ENCODE measurements around the gene SOD3. TPM values are rescaled to one million over a fixed set of nuclear protein-coding genes. Genes with fewer than 3 reads are reported as not detected.

The SOD3 gene
- total and polyA plus RNA-seq, 2 of the 13 experiments (the other 11 are each of a cell fraction or from before 2014, with no cell fraction given): 0.04 TPM; not detected in 1

DNA sequence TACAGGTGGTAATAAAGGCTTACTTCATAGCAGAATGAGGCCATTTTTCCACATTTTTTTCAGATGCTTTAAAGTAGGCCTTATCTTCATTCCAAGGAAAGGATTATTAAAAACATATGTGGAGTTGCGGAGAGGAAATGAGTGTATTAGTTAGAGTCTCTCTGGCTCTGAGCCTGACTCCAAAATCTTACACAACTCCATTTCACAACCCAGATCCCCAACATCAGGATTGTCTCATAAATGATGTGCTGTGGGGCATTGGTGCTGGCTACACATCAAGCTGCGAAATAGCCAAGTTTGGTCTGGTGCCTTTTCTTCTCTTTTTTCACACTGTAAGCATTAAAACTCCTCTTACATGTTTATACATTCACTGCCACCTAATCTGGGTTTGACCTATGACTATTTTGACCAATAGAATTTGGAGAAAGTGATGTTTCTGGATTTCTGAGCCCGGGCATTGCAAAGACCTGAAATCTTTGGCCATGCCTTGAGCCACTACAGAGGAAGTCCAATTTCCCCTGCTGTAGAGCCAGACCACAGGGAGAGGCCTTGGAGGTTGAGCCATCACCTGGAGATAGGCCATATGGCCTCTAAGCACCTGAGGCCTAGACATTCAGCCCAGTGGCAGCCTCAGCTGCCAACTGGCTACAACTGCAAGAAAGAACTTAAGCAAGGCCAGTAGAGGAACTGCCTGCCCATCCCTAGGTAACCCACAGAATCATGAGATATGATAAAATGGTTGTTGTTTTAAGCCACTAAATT, 16.7 kb upstream of the SOD3 start:
- Histone ChIP-seq H3K27ac (ENCODE audit: extremely low read length, insufficient read depth, low read length) (no peak overlapping the region), H3K36me3 (replicated peaks in 1 of 2; ENCODE audit: control insufficient read depth in 1 of 2, insufficient read depth in 2 of 2, low read length in 2 of 2) (no peaks in the 10 kb centered on the region), H3K9ac (ENCODE audit: insufficient read depth, low read depth, low read length) (no peak overlapping the region), H3K4me1 (ENCODE audit: insufficient read depth, low read length) (no peaks in the 10 kb centered on the region), H3K4me3 (replicated peaks in 1 of 3; ENCODE audit: insufficient read depth in 1 of 3, low read depth in 2 of 3, low read length in 3 of 3) (no peak overlapping the region), H4K20me1 (ENCODE audit: insufficient read depth, low read length) (no peaks in the 10 kb centered on the region), H3K27me3 (ENCODE audit: control insufficient read depth in 1 of 2, insufficient read depth in 2 of 2, low read length in 2 of 2) (no peaks in the 10 kb centered on the region), H3K79me2 (ENCODE audit: insufficient read depth, low read length) (no peaks in the 10 kb centered on the region), H2AFZ (ENCODE audit: low read length) (no peak overlapping the region), H3K9me3 (ENCODE audit: low read length) (no peaks in the 10 kb centered on the region), H3K4me2 (ENCODE audit: low read depth, low read length) (no peak overlapping the region)
- in situ Hi-C loops (cut with HindIII; ENCODE audit: extremely low pct_ligation_motif_present, low pct_unique_long_range_greater_than_20kb): no loop called here
- intact Hi-C loops (cut with micrococcal nuclease; ENCODE audit: unreplicated experiment): no loop called here
- FAIRE-seq (no peak), DNase-seq (ENCODE audit: low spot score) (no peak), ATAC-seq (no peak)
- WGBS (ENCODE audit: low lambda C conversion rate): 33% methylated on average over 3 of the region's 3 CpGs
- no peak for TF ChIP-seq ZNF224 (CRISPR knock-in tag; IDR thresholded peaks at IDR 0.05)
- no peak for TF ChIP-seq ZNF776 (CRISPR knock-in tag; IDR thresholded peaks at IDR 0.05)
- TF ChIP-seq ZUFSP (CRISPR knock-in tag; IDR thresholded peaks at IDR 0.05; ENCODE audit: borderline replicate concordance): no peak
- TF ChIP-seq KLF12 (CRISPR knock-in tag; IDR thresholded peaks at IDR 0.05; ENCODE audit: borderline replicate concordance): no peak
- TF ChIP-seq BCL6 (CRISPR knock-in tag; IDR thresholded peaks at IDR 0.05): no peak
- TF ChIP-seq NONO (IDR thresholded peaks at IDR 0.05): no peak
- no peak for TF ChIP-seq NONO (CRISPR knock-in tag; conservative IDR thresholded peaks at IDR 0.05)
- TF ChIP-seq ZC3H13 (CRISPR knock-in tag; IDR thresholded peaks at IDR 0.05): no peak
- no peak for TF ChIP-seq ZMYM3 (CRISPR knock-in tag; IDR thresholded peaks at IDR 0.05)
- no peak for TF ChIP-seq PCBP2 (optimal IDR thresholded peaks at IDR 0.05; ENCODE audit: low read depth, low read length, poor library complexity, severe bottlenecking)
- no peak for TF ChIP-seq UBTF (CRISPR knock-in tag; IDR thresholded peaks at IDR 0.05)
- no peak for TF ChIP-seq RORA (CRISPR knock-in tag; IDR thresholded peaks at IDR 0.05)
- TF ChIP-seq NCOA2 (CRISPR knock-in tag; IDR thresholded peaks at IDR 0.05): no peak
- TF ChIP-seq ZNF160 (CRISPR knock-in tag; IDR thresholded peaks at IDR 0.05): no peak
- CTCF ChIA-PET (ENCODE audit: low intra/inter-chr PET ratio, low total read pairs): no interaction called here
- POLR2A ChIA-PET: no interaction called here
- BruUV-seq (replicated peaks): no TSS peak
